ENCODE measurements around the gene MLLT11. TPM values are rescaled to one million over a fixed set of nuclear protein-coding genes. Genes with fewer than 3 reads are reported as not detected.
"Not testable (repeated sequence)": the region's sequence is repeated elsewhere in the genome, so short reads cannot be mapped to it uniquely, and the experiment has no call there.

MLLT11 gene
- total RNA-seq, 2 experiments from 2014 or later, result 4.7 to 4.8 TPM

DNA sequence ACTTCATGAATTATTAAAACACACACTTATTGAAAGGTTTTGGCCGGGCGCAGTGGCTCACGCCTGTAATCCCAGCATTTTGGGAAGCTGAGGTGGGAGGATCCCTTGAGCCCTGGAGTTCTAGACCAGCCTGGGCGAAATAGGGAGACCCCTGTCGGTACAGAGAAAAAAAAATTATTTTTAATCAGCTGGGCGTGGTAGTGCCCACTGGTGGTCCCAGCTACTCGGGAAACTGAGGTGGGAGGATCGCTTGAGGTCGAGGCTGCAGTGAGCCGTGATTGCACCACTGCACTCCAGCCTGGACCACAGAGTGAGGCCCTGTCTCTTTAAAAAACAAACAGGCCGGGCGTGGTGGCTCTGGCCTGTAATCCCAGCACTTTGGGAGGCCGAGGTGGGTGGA is 12.0 kb downstream of the MLLT11 start:
- ChIA-PET POLR2A (interaction anchor here (0.6 to 1.0 kb wide), 2 partner anchors 21 to 244 kb away, joined by 3 read pairs; no protein-coding TSS in a partner anchor), CTCF (ENCODE audit: unreplicated experiment) (interaction anchor here (1.6 to 1.9 kb wide), 2 partner anchors 11 to 84 kb away, joined by 6 to 7 read pairs; partner anchors contain the start of gene TNFAIP8L2)
- TF ChIP-seq, protein P1, sequence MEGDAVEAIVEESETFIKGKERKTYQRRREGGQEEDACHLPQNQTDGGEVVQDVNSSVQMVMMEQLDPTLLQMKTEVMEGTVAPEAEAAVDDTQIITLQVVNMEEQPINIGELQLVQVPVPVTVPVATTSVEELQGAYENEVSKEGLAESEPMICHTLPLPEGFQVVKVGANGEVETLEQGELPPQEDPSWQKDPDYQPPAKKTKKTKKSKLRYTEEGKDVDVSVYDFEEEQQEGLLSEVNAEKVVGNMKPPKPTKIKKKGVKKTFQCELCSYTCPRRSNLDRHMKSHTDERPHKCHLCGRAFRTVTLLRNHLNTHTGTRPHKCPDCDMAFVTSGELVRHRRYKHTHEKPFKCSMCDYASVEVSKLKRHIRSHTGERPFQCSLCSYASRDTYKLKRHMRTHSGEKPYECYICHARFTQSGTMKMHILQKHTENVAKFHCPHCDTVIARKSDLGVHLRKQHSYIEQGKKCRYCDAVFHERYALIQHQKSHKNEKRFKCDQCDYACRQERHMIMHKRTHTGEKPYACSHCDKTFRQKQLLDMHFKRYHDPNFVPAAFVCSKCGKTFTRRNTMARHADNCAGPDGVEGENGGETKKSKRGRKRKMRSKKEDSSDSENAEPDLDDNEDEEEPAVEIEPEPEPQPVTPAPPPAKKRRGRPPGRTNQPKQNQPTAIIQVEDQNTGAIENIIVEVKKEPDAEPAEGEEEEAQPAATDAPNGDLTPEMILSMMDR (conservative IDR thresholded peaks at IDR 0.05; ENCODE audit: low read length), result peak; percentile 74
- no peak for TF ChIP-seq EZH2phosphoT487 (IDR thresholded peaks at IDR 0.05; ENCODE audit: borderline replicate concordance, low read depth, low read length)
- H2AFZ ChIP-seq (ENCODE audit: low read length), result no peak overlapping the region; the same call in 1 of the 2 replicates
- no peak overlapping the region for H3K4me3 ChIP-seq (ENCODE audit: low read depth, low read length, poor library complexity, severe bottlenecking)
- intact Hi-C loops (cut with micrococcal nuclease; ENCODE audit: unreplicated experiment), result loop anchor here (1.0 kb wide), 1 partner anchor 48 kb away; no protein-coding TSS in a partner anchor
- H3K9me2 ChIP-seq (ENCODE audit: insufficient read depth, low read length), result no peaks in the 10 kb centered on the region
- BruUV-seq (replicated peaks), result no TSS peak
- H3K79me2 ChIP-seq (ENCODE audit: insufficient read depth, low read depth, low read length), result peaks cover 10% of the 10 kb centered on the region; the same call in 1 of the 2 replicates
- peaks cover 21% of the 10 kb centered on the region for H3K4me1 ChIP-seq (ENCODE audit: insufficient read depth, low read length, poor library complexity, severe bottlenecking)
- peaks cover 15% of the 10 kb centered on the region; the same call in 1 of the 2 replicates for H3K36me3 ChIP-seq (ENCODE audit: insufficient read depth, low read length)
- no peak overlapping the region for H3K27ac ChIP-seq (ENCODE audit: low read depth, low read length, poor library complexity, severe bottlenecking)
- H3K9me3 ChIP-seq (ENCODE audit: low read length), result no peaks in the 10 kb centered on the region
- H4K20me1 ChIP-seq (ENCODE audit: insufficient read depth, low read length), result no peaks in the 10 kb centered on the region
- H3K4me2 ChIP-seq (ENCODE audit: low read length), result peak overlapping the region; percentile 80
- peak; percentile 41 for DNase-seq (ENCODE audit: low spot score)

DNA sequence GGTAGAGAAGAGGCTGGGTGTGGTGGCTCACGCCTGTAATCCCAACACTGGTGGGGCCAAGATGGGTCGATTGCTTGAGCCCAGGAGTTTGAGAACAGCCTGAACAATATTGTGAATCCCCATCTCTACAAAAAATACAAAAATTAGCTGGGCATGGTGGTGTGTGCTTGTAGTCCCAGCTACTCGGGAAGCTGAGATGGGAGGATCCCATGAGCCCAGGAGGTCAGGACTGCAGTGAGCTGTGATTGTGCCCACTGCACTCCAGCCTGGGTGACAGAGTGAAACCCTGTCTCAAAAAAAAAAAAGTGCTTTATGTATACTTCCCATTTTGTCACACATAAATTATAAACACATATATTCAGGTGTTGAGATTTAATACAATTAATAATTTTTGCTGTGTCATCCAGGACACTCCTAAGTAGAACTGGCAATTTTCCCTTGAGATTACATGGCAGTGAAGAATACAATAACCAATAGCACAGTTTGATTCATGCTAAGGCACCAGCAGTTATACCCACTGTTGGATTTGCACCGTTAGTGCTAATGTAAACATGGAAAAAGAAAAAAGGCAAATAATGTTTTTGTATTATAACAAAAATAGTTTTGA is 25.9 kb downstream of the MLLT11 start:
- Histone ChIP-seq H3K9me3 (ENCODE audit: low read length) (no peaks in the 10 kb centered on the region), H3K4me1 (ENCODE audit: insufficient read depth, low read length, poor library complexity, severe bottlenecking) (no peaks in the 10 kb centered on the region), H3K27ac (ENCODE audit: low read depth, low read length, poor library complexity, severe bottlenecking) (no peak overlapping the region), H3K36me3 (ENCODE audit: insufficient read depth, low read length) (no peaks in the 10 kb centered on the region), H3K4me2 (ENCODE audit: low read length) (no peak overlapping the region), H2AFZ (ENCODE audit: low read length) (no peak overlapping the region), H3K9me2 (ENCODE audit: insufficient read depth, low read length) (no peaks in the 10 kb centered on the region), H3K79me2 (ENCODE audit: insufficient read depth, low read depth, low read length) (no peaks in the 10 kb centered on the region), H3K4me3 (ENCODE audit: low read depth, low read length, poor library complexity, severe bottlenecking) (no peak overlapping the region), H4K20me1 (ENCODE audit: insufficient read depth, low read length) (no peaks in the 10 kb centered on the region)
- BruUV-seq (replicated peaks), result no TSS peak
- ChIA-PET POLR2A (interaction anchor here (0.6 to 2.6 kb wide), 3 partner anchors 10 to 167 kb away, joined by 4 to 7 read pairs (median 5); no protein-coding TSS in a partner anchor), CTCF (ENCODE audit: unreplicated experiment) (interaction anchor here (0.6 kb wide), 1 partner anchor 507 kb away, joined by 3 read pairs; the partner anchor contains the start of gene MCL1)
- intact Hi-C loops (cut with micrococcal nuclease; ENCODE audit: unreplicated experiment), result no loop called here
- TF ChIP-seq EZH2phosphoT487 (IDR thresholded peaks at IDR 0.05; ENCODE audit: borderline replicate concordance, low read depth, low read length), result no peak
- TF ChIP-seq, protein P1 (conservative IDR thresholded peaks at IDR 0.05; ENCODE audit: low read length), result no peak
- DNase-seq (ENCODE audit: low spot score), result no peak

DNA sequence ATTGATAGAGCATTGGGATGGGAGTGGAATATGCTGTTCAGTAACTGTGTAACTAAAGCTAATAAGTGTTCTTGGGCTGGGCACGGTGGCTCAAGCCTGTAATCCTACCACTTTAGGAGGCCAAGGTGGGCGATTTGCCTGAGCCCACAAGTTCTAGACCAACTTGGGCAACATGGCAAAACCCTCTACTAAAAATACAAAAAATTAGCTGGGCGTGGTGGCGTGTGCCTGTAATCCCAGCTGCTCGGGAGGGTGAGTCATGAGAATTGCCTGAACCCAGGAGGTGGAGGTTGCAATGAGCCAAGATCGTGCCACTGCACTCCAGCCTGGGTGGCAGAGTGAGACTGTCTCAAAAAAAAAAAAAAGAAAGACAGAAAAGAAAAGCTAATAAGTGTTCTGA is 37.2 kb downstream of the MLLT11 start:
- ChIA-PET CTCF (ENCODE audit: unreplicated experiment) (interaction anchor here (1.6 kb wide), 1 partner anchor 59 kb away, joined by 7 read pairs; the partner anchor contains the start of gene TNFAIP8L2), POLR2A (interaction anchor here (0.6 to 2.2 kb wide), 4 partner anchors 10 to 31 kb away, joined by 3 to 8 read pairs (median 6); no protein-coding TSS in a partner anchor)
- not testable (repeated sequence) for H3K9me3 ChIP-seq (ENCODE audit: low read length); H3K4me3 ChIP-seq (ENCODE audit: low read depth, low read length, poor library complexity, severe bottlenecking); H2AFZ ChIP-seq (ENCODE audit: low read length); H3K9me2 ChIP-seq (ENCODE audit: insufficient read depth, low read length); H3K4me1 ChIP-seq (ENCODE audit: insufficient read depth, low read length, poor library complexity, severe bottlenecking); H3K27ac ChIP-seq (ENCODE audit: low read depth, low read length, poor library complexity, severe bottlenecking); H3K79me2 ChIP-seq (ENCODE audit: insufficient read depth, low read depth, low read length); H4K20me1 ChIP-seq (ENCODE audit: insufficient read depth, low read length); H3K4me2 ChIP-seq (ENCODE audit: low read length); DNase-seq (ENCODE audit: low spot score); H3K36me3 ChIP-seq (ENCODE audit: insufficient read depth, low read length); BruUV-seq (replicated peaks)
- intact Hi-C loops (cut with micrococcal nuclease; ENCODE audit: unreplicated experiment), result loop anchor here (5.0 kb wide), 1 partner anchor 245 kb away; no protein-coding TSS in a partner anchor

Data from OCI-LY7 (cell line).